HG02798 (cell line): Measurements from ENCODE around the gene RETREG1.
"Not testable (repeated sequence)": the region's sequence is repeated elsewhere in the genome, so short reads cannot be mapped to it uniquely, and the experiment has no call there.

Experiments used
- ATAC-seq: cut with Tn5 transposase; IDR thresholded peaks from one replicate; pipeline ENCODE4 v1.9.1; 2021; ENCODE audit warnings: mild to moderate bottlenecking; ENCODE audit not compliant: unreplicated experiment, poor library complexity

RETREG1 gene

GRCh38 chr5:16461782-16462181, 155.0 kb downstream of the RETREG1 start:
- no peak for ATAC-seq

- ATAC-seq = no peak
Measured at GRCh38 chr5:16461026-16461425, 155.8 kb downstream of the RETREG1 start.

GRCh38 chr5:16459451-16459850, 157.3 kb downstream of the RETREG1 start:
- no peak for ATAC-seq

- ATAC-seq = no peak
Measured at GRCh38 chr5:16457853-16458252, 158.9 kb downstream of the RETREG1 start.

GRCh38 chr5:16457451-16457850, 159.3 kb downstream of the RETREG1 start:
- ATAC-seq = no peak

GRCh38 chr5:16456103-16456832, 160.5 kb downstream of the RETREG1 start:
- ATAC-seq = peak; percentile 72

GRCh38 chr5:16455668-16456067, 161.1 kb downstream of the RETREG1 start:
- ATAC-seq = peak; percentile 9

- no peak for ATAC-seq
Measured at GRCh38 chr5:16454686-16455085, 162.1 kb downstream of the RETREG1 start.

- no peak for ATAC-seq
Measured at GRCh38 chr5:16453609-16454008, 163.2 kb downstream of the RETREG1 start.

GRCh38 chr5:16450163-16450562, 166.6 kb downstream of the RETREG1 start:
- peak; percentile 77 for ATAC-seq

- no peak for ATAC-seq
Measured at GRCh38 chr5:16446993-16447392, 169.8 kb downstream of the RETREG1 start.

GRCh38 chr5:16437977-16438376, 178.8 kb downstream of the RETREG1 start:
- ATAC-seq = no peak

- not testable (repeated sequence) for ATAC-seq
Measured at GRCh38 chr5:16436065-16436682, 180.6 kb downstream of the RETREG1 start.

- ATAC-seq = no peak
Measured at GRCh38 chr5:16431490-16431889, 185.3 kb downstream of the RETREG1 start.

- no peak for ATAC-seq
Measured at GRCh38 chr5:16430349-16431089, 186.3 kb downstream of the RETREG1 start.

GRCh38 chr5:16428359-16428758, 188.4 kb downstream of the RETREG1 start:
- no peak for ATAC-seq

- no peak for ATAC-seq
Measured at GRCh38 chr5:16427587-16427986, 189.2 kb downstream of the RETREG1 start.
